Neuronal stem cell (in vitro differentiated cells): ENCODE measurements around the gene ROBO2.

Experiments
- DNase-seq: peaks from one replicate; pipeline ENCODE4 v3.0.0-alpha.2; 2013; ENCODE audit warnings: low spot score
- H2AFZ ChIP-seq: one replicate; pipeline ENCODE4 v1.6.1; 2013; ENCODE audit warnings: mild to moderate bottlenecking, low read length, inconsistent platforms
- H2AK5ac ChIP-seq: 2 replicates; pipeline ENCODE4 v1.6.1; 2013; ENCODE audit warnings: low read depth, mild to moderate bottlenecking, inconsistent platforms, low read length, moderate library complexity, mixed read lengths
- H2BK120ac ChIP-seq: 2 replicates; pipeline ENCODE4 v1.6.1; 2013; ENCODE audit warnings: low read depth, mild to moderate bottlenecking, inconsistent platforms, low read length, moderate library complexity, mixed read lengths
- H2BK12ac ChIP-seq: one replicate; pipeline ENCODE4 v1.6.1; 2013; ENCODE audit warnings: low read length, inconsistent platforms
- H2BK15ac ChIP-seq: 2 replicates; pipeline ENCODE4 v1.6.1; 2013; ENCODE audit warnings: mild to moderate bottlenecking, low read length, inconsistent platforms, mixed read lengths
- H2BK5ac ChIP-seq: one replicate; pipeline ENCODE4 v1.6.1; 2013; ENCODE audit warnings: inconsistent platforms, mild to moderate bottlenecking, low read length, moderate library complexity
- H3K14ac ChIP-seq: one replicate; pipeline ENCODE4 v1.6.1; 2013; ENCODE audit warnings: low read length, inconsistent platforms
- H3K18ac ChIP-seq: 2 replicates; pipeline ENCODE4 v1.6.1; 2013; ENCODE audit warnings: low read length, inconsistent platforms
- H3K23ac ChIP-seq: 2 replicates; pipeline ENCODE4 v1.6.1; 2013; ENCODE audit warnings: low read depth, mild to moderate bottlenecking, mixed read lengths, low read length, inconsistent platforms; ENCODE audit not compliant: poor library complexity
- H3K27ac ChIP-seq: replicated peaks from 3 replicates; pipeline ENCODE4 v1.5.1; 2013; ENCODE audit warnings: low read length, inconsistent platforms
- H3K27me3 ChIP-seq, 3 experiments: 2 replicates each; pipeline ENCODE4 v1.6.1; 2013; ENCODE audit warnings: low read length in 3 of 3, mild to moderate bottlenecking in 2 of 3, inconsistent platforms in 1 of 3, low read depth in 1 of 3, mixed read lengths in 1 of 3, moderate library complexity in 1 of 3; ENCODE audit not compliant: control insufficient read depth in 3 of 3, insufficient read depth in 3 of 3
- H3K36me3 ChIP-seq, 2 donors: replicated peaks in 1 of 2; 2 replicates each; pipeline ENCODE4 v1.6.1; 2013; ENCODE audit warnings: low read length in 2 of 2; ENCODE audit not compliant: control insufficient read depth in 2 of 2, insufficient read depth in 2 of 2
- H3K4ac ChIP-seq: 2 replicates; pipeline ENCODE4 v1.6.1; 2013; ENCODE audit warnings: inconsistent platforms, mild to moderate bottlenecking, low read length, moderate library complexity
- H3K4me1 ChIP-seq, 2 donors: 1 replicate in 1 of 2; 2 replicates in 1 of 2; pipeline ENCODE4 v1.6.1; 2013; ENCODE audit warnings: low read length in 2 of 2, low read depth in 1 of 2; ENCODE audit not compliant: control insufficient read depth in 2 of 2, insufficient read depth in 1 of 2
- H3K4me2 ChIP-seq: one replicate; pipeline ENCODE4 v1.6.1; 2013; ENCODE audit warnings: mild to moderate bottlenecking, low read length, inconsistent platforms; ENCODE audit not compliant: insufficient read depth, poor library complexity, severe bottlenecking
- H3K4me3 ChIP-seq, 2 donors: 2 replicates each; pipeline ENCODE4 v1.5.1; 2013; ENCODE audit warnings: low read length in 2 of 2, mild to moderate bottlenecking in 2 of 2, inconsistent platforms in 1 of 2, moderate library complexity in 1 of 2
- H3K79me1 ChIP-seq: one replicate; pipeline ENCODE4 v1.6.1; 2013; ENCODE audit warnings: low read depth, mild to moderate bottlenecking, inconsistent platforms, low read length, moderate library complexity
- H3K9ac ChIP-seq: one replicate; pipeline ENCODE4 v1.6.1; 2013; ENCODE audit warnings: mild to moderate bottlenecking, low read depth, low read length, inconsistent platforms; ENCODE audit not compliant: poor library complexity
- H3K9me3 ChIP-seq, 2 donors: replicated peaks in 1 of 2; 2 replicates each; pipeline versions ENCODE3 to v1.6.1; 2013; ENCODE audit warnings: low read length in 2 of 2, mild to moderate bottlenecking in 2 of 2, inconsistent platforms in 1 of 2, low read depth in 1 of 2, mixed read lengths in 1 of 2, moderate library complexity in 1 of 2; ENCODE audit not compliant: control insufficient read depth in 2 of 2, insufficient read depth in 1 of 2
- H4K8ac ChIP-seq: one replicate; pipeline ENCODE4 v1.6.1; 2013; ENCODE audit warnings: low read depth, mild to moderate bottlenecking, inconsistent platforms, low read length, moderate library complexity
- H4K91ac ChIP-seq: one replicate; pipeline ENCODE4 v1.6.1; 2013; ENCODE audit warnings: low read length, low read depth, mild to moderate bottlenecking, inconsistent platforms; ENCODE audit not compliant: poor library complexity
- WGBS, 2 donors: extraction: QIAGEN DNeasy Blood & Tissue Kit; methylation state at CpG; one replicate each; pipeline ENCODE4 v1.1.7; 2013; ENCODE audit warnings: missing lambda C conversion rate in 2 of 2, mixed read lengths in 1 of 2; ENCODE audit not compliant: insufficient read length in 2 of 2, insufficient replicate concordance in 1 of 2; ENCODE audit errors: extremely low coverage in 2 of 2; 5-methylcytosine and 5-hydroxymethylcytosine counted together

ROBO2 gene

GRCh38 chr3:77595371-77595870, 555.5 kb downstream of the ROBO2 start:
- H4K91ac ChIP-seq, result no peak overlapping the region
- no peak overlapping the region for H3K9ac ChIP-seq
- no peak overlapping the region for H3K18ac ChIP-seq
- H3K4me3 ChIP-seq, result no peak overlapping the region
- H4K8ac ChIP-seq, result no peak overlapping the region
- H3K36me3 ChIP-seq, result no peaks in the 10 kb centered on the region
- H2AFZ ChIP-seq, result no peak overlapping the region
- H2AK5ac ChIP-seq, result no peak overlapping the region
- H3K4ac ChIP-seq, result no peak overlapping the region
- H3K27ac ChIP-seq, result no peak overlapping the region
- no peaks in the 10 kb centered on the region for H3K79me1 ChIP-seq
- WGBS, 2 donors, result no CpG with 5 or more reads among the region's 2 CpGs
- no peaks in the 10 kb centered on the region for H3K9me3 ChIP-seq
- H3K23ac ChIP-seq, result no peak overlapping the region
- no peak overlapping the region for H3K14ac ChIP-seq
- no peak overlapping the region for H2BK12ac ChIP-seq
- H2BK15ac ChIP-seq, result no peak overlapping the region
- H2BK120ac ChIP-seq, result no peak overlapping the region
- no peak overlapping the region for H2BK5ac ChIP-seq
- DNase-seq, result no peak
- no peaks in the 10 kb centered on the region for H3K27me3 ChIP-seq
- no peak overlapping the region for H3K4me2 ChIP-seq
- H3K4me1 ChIP-seq, result no peaks in the 10 kb centered on the region

DNA sequence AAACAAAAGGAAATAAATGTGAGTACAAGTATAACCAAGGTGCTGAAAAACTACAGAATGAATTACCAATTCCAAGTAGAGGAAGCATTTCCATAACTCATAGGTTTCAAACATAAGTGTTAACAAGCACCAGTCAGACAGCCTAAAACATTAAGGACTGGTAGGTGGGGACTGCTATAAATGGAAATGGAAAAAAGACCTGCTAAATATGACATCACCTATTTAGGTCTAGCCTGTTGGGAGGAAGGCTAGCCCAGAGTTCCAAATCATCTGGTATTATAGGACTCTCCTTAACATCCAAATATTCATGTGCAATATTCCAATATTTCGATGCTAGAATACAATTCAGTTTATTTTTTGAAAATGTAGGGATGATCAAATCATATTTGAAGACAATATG, 560.0 kb downstream of the ROBO2 start:
- Histone ChIP-seq H3K27me3 (no peaks in the 10 kb centered on the region), H3K79me1 (no peaks in the 10 kb centered on the region), H4K8ac (no peak overlapping the region), H3K4me1 (no peaks in the 10 kb centered on the region), H2BK120ac (no peak overlapping the region), H3K18ac (no peak overlapping the region), H2BK12ac (no peak overlapping the region), H3K9ac (no peak overlapping the region), H3K23ac (no peak overlapping the region), H2AFZ (no peak overlapping the region), H2BK5ac (no peak overlapping the region), H3K27ac (no peak overlapping the region), H2BK15ac (no peak overlapping the region), H3K4me2 (no peak overlapping the region), H3K4ac (no peak overlapping the region), H3K14ac (no peak overlapping the region), H3K9me3 (no peaks in the 10 kb centered on the region), H3K4me3 (no peak overlapping the region), H2AK5ac (no peak overlapping the region), H4K91ac (no peak overlapping the region), H3K36me3 (no peaks in the 10 kb centered on the region)
- DNase-seq, result no peak
- no CpG with 5 or more reads among the region's 1 CpG for WGBS, 2 donors

- H2BK12ac ChIP-seq, result no peak overlapping the region
- no peak overlapping the region for H3K4me3 ChIP-seq
- H3K36me3 ChIP-seq, result no peaks in the 10 kb centered on the region
- no peaks in the 10 kb centered on the region for H3K27me3 ChIP-seq
- no peak overlapping the region for H4K8ac ChIP-seq
- no peak overlapping the region for H3K23ac ChIP-seq
- no peaks in the 10 kb centered on the region for H3K9me3 ChIP-seq
- no peak overlapping the region for H2BK120ac ChIP-seq
- H3K4ac ChIP-seq, result no peak overlapping the region
- no peak overlapping the region for H2AFZ ChIP-seq
- DNase-seq, result no peak
- no CpG with 5 or more reads among the region's 9 CpGs for WGBS, 2 donors
- no peak overlapping the region for H3K27ac ChIP-seq
- H3K79me1 ChIP-seq, result no peaks in the 10 kb centered on the region
- no peak overlapping the region for H3K18ac ChIP-seq
- no peak overlapping the region for H3K9ac ChIP-seq
- H3K4me2 ChIP-seq, result no peak overlapping the region
- no peak overlapping the region for H2BK5ac ChIP-seq
- H4K91ac ChIP-seq, result no peak overlapping the region
- no peak overlapping the region for H2BK15ac ChIP-seq
- no peak overlapping the region for H3K14ac ChIP-seq
- no peaks in the 10 kb centered on the region for H3K4me1 ChIP-seq
- H2AK5ac ChIP-seq, result no peak overlapping the region
Measured at GRCh38 chr3:77601823-77602415, 562.0 kb downstream of the ROBO2 start.

DNA sequence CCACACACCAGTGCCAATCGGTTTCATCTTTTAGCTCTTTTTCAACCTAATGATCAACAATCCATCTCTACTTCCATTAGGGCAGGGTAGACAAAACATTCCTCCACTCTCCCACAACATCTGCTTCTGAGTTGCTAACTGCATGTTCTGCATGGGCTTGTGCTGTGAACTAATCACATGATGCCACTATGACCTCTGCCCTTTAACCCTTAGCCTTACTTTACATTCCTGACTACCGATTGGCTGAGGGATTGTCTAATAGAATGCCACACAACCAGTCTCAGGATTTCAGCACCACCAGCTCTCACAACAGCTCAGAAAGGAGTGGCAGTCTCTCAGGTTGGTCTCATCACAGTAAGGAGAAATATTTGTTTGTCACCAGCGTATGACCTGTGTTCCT, 562.8 kb downstream of the ROBO2 start:
- H3K14ac ChIP-seq, result no peak overlapping the region
- WGBS, 2 donors, result no CpG with 5 or more reads among the region's 3 CpGs
- no peak overlapping the region for H3K27ac ChIP-seq
- H3K36me3 ChIP-seq, result no peaks in the 10 kb centered on the region
- H3K23ac ChIP-seq, result no peak overlapping the region
- no peak overlapping the region for H2BK15ac ChIP-seq
- no peaks in the 10 kb centered on the region for H3K4me1 ChIP-seq
- H3K27me3 ChIP-seq, result no peaks in the 10 kb centered on the region
- H3K18ac ChIP-seq, result no peak overlapping the region
- no peak overlapping the region for H3K4ac ChIP-seq
- H3K9me3 ChIP-seq, result no peaks in the 10 kb centered on the region
- no peak overlapping the region for H4K8ac ChIP-seq
- H2BK5ac ChIP-seq, result no peak overlapping the region
- no peak overlapping the region for H3K9ac ChIP-seq
- H4K91ac ChIP-seq, result no peak overlapping the region
- H2AFZ ChIP-seq, result no peak overlapping the region
- H3K4me2 ChIP-seq, result no peak overlapping the region
- no peak overlapping the region for H3K4me3 ChIP-seq
- H2BK120ac ChIP-seq, result no peak overlapping the region
- H3K79me1 ChIP-seq, result no peaks in the 10 kb centered on the region
- no peak for DNase-seq
- H2BK12ac ChIP-seq, result no peak overlapping the region
- H2AK5ac ChIP-seq, result no peak overlapping the region
